SU-DHL-6 (cell line): ENCODE measurements around the gene ST3GAL3.
"Not testable (repeated sequence)": the region's sequence is repeated elsewhere in the genome, so short reads cannot be mapped to it uniquely, and the experiment has no call there.

Experiments
- H2AFZ ChIP-seq: fragments of 200-600 bp; sonication (generic); 2 replicates; pipeline ENCODE4 v1.6.1; 2014; ENCODE audit warnings: low read depth, mild to moderate bottlenecking, moderate library complexity, mixed read lengths, antibody characterized with exemption, low read length; ENCODE audit not compliant: severe bottlenecking
- H3F3A ChIP-seq: fragments of 200-600 bp; shearing (Covaris generic); 2 replicates; pipeline ENCODE4 v1.6.0; 2016; ENCODE audit warnings: antibody characterized with exemption, mild to moderate bottlenecking; ENCODE audit not compliant: insufficient read depth
- H3K27ac ChIP-seq: fragments of 200-600 bp; sonication (generic); 2 replicates; pipeline ENCODE4 v1.5.1; 2016; ENCODE audit warnings: low read depth, mild to moderate bottlenecking, low read length, moderate library complexity, mixed read lengths
- H3K27me3 ChIP-seq: fragments of 200-600 bp; sonication (generic), shearing (Covaris generic); 2 replicates; pipeline ENCODE4 v1.6.0; 2014; ENCODE audit warnings: mild to moderate bottlenecking, low read length
- H3K36me3 ChIP-seq: fragments of 200-600 bp; sonication (generic); 2 replicates; pipeline ENCODE4 v1.6.1; 2014; ENCODE audit warnings: mild to moderate bottlenecking, low read length, mixed read lengths
- H3K4me2 ChIP-seq: fragments of 300-600, 200-600 bp; shearing (Covaris generic), sonication (generic); 2 replicates; pipeline ENCODE4 v1.6.0; 2014; ENCODE audit warnings: low read length, low read depth, mild to moderate bottlenecking; ENCODE audit not compliant: poor library complexity, severe bottlenecking
- H3K4me3 ChIP-seq: fragments of 200-600 bp; sonication (generic); 2 replicates; pipeline ENCODE4 v1.5.1; 2014; ENCODE audit warnings: antibody characterized with exemption, low read length, mild to moderate bottlenecking, mixed read lengths; ENCODE audit not compliant: insufficient read depth, poor library complexity, severe bottlenecking
- H3K79me2 ChIP-seq: fragments of 200-600 bp; sonication (generic); 2 replicates; pipeline ENCODE4 v1.6.1; 2014; ENCODE audit warnings: mild to moderate bottlenecking, low read length, moderate library complexity; ENCODE audit not compliant: insufficient read depth
- H3K9ac ChIP-seq: fragments of 200-600 bp; sonication (generic); 2 replicates; pipeline ENCODE4 v1.7.0; 2014; ENCODE audit warnings: mild to moderate bottlenecking, low read length
- H3K9me2 ChIP-seq: fragments of 200-600 bp; sonication (generic); replicated peaks from 2 replicates; pipeline ENCODE4 v1.6.1; 2014; ENCODE audit warnings: low read length; ENCODE audit not compliant: insufficient read depth
- H3K9me3 ChIP-seq: fragments of 200-600 bp; sonication (generic); 2 replicates; pipeline ENCODE4 v1.6.1; 2014; ENCODE audit warnings: low read length, mixed read lengths; ENCODE audit not compliant: insufficient read depth
- H4K20me1 ChIP-seq: fragments of 200-600 bp; sonication (generic); 2 replicates; pipeline ENCODE4 v1.6.1; 2014; ENCODE audit warnings: low read depth, mild to moderate bottlenecking, antibody characterized with exemption, low read length, moderate library complexity, mixed read lengths
- CTCF ChIP-seq: fragments of 200-600 bp; sonication (generic); IDR thresholded peaks from one replicate; pipeline ENCODE4 v1.5.1; 2017; ENCODE audit warnings: antibody characterized with exemption, mild to moderate bottlenecking, low read length, moderate library complexity; ENCODE audit not compliant: insufficient read depth, poor library complexity, severe bottlenecking
- EZH2phosphoT487 ChIP-seq: fragments of 200-600 bp; sonication (generic), shearing (Covaris generic); conservative IDR thresholded peaks from 2 replicates; pipeline ENCODE4 v1.6.1; 2018; ENCODE audit warnings: mild to moderate bottlenecking, antibody characterized with exemption, low read length, moderate library complexity, mixed read lengths

The ST3GAL3 gene

GRCh38 chr1:43773821-43774220 lies 66.5 kb downstream of the ST3GAL3 start:
- H3K27me3 ChIP-seq = no peaks in the 10 kb centered on the region
- H2AFZ ChIP-seq = no peak overlapping the region
- H3K27ac ChIP-seq = no peak overlapping the region
- no peak overlapping the region for H3K9ac ChIP-seq
- TF ChIP-seq CTCF (no peak), EZH2phosphoT487 (no peak)
- no peaks in the 10 kb centered on the region for H3K9me2 ChIP-seq
- H3K79me2 ChIP-seq = no peaks in the 10 kb centered on the region
- H3F3A ChIP-seq = 0 out of 2 replicates have a peak, but pooled peaks cover 3% of the 10 kb centered on the region
- H4K20me1 ChIP-seq = no peaks in the 10 kb centered on the region
- H3K36me3 ChIP-seq = peaks cover 8% of the 10 kb centered on the region; the same call in 1 of the 2 replicates
- no peaks in the 10 kb centered on the region for H3K9me3 ChIP-seq
- no peak overlapping the region for H3K4me2 ChIP-seq
- no peak overlapping the region for H3K4me3 ChIP-seq

- H3K27me3 ChIP-seq = no peaks in the 10 kb centered on the region
- no peak overlapping the region for H3K4me3 ChIP-seq
- H3K4me2 ChIP-seq = no peak overlapping the region
- no peaks in the 10 kb centered on the region for H3K79me2 ChIP-seq
- H3K9me2 ChIP-seq = no peaks in the 10 kb centered on the region
- H3K27ac ChIP-seq = no peak overlapping the region
- no peak overlapping the region for H2AFZ ChIP-seq
- no peak overlapping the region for H3K9ac ChIP-seq
- H3K36me3 ChIP-seq = peaks cover 8% of the 10 kb centered on the region; the same call in 1 of the 2 replicates
- H3K9me3 ChIP-seq = no peaks in the 10 kb centered on the region
- no peaks in the 10 kb centered on the region for H4K20me1 ChIP-seq
- 0 out of 2 replicates have a peak, but pooled peaks cover 3% of the 10 kb centered on the region for H3F3A ChIP-seq
- TF ChIP-seq EZH2phosphoT487 = no peak
- TF ChIP-seq CTCF = no peak
Observed at GRCh38 chr1:43774359-43774758, 67.0 kb downstream of the ST3GAL3 start.

GRCh38 chr1:43776043-43776761 lies 68.9 kb downstream of the ST3GAL3 start:
- no peak for TF ChIP-seq CTCF
- no peak for TF ChIP-seq EZH2phosphoT487
- Histone ChIP-seq H3K36me3 (peaks cover 8% of the 10 kb centered on the region; the same call in 1 of the 2 replicates), H3K9me3 (no peaks in the 10 kb centered on the region), H3K9me2 (no peaks in the 10 kb centered on the region), H3K9ac (no peak overlapping the region), H3K27me3 (no peaks in the 10 kb centered on the region), H3K27ac (no peak overlapping the region), H2AFZ (no peak overlapping the region), H4K20me1 (no peaks in the 10 kb centered on the region), H3K4me2 (no peak overlapping the region), H3K79me2 (no peaks in the 10 kb centered on the region), H3K4me3 (no peak overlapping the region), H3F3A (peaks cover 4% of the 10 kb centered on the region; the same call in 1 of the 2 replicates)

- H3K4me3 ChIP-seq, H4K20me1 ChIP-seq, H3K9me3 ChIP-seq, H2AFZ ChIP-seq, H3K36me3 ChIP-seq, H3K9me2 ChIP-seq, H3K4me2 ChIP-seq, H3K9ac ChIP-seq, H3K27ac ChIP-seq, H3F3A ChIP-seq, H3K79me2 ChIP-seq, H3K27me3 ChIP-seq: not testable (repeated sequence)
Observed at GRCh38 chr1:43777916-43778315, 70.6 kb downstream of the ST3GAL3 start.
